CD8-positive, alpha-beta memory T cell (primary cell): Measurements from ENCODE around the gene USP9Y. TPM values are rescaled to one million over a fixed set of nuclear protein-coding genes. Genes with fewer than 3 reads are reported as not detected.

ENCODE experiments used
- CTCF ChIA-PET: fragments of 350-600 bp; sonication (Branson Sonifier 250); formaldehyde crosslinking; loops from one replicate; lab custom pipeline; 2021; ENCODE audit warnings: antibody characterized with exemption; lab: Charles Lee
- POLR2A ChIA-PET: fragments of 350-600 bp; sonication (Branson Sonifier 250); formaldehyde crosslinking; loops from one replicate; lab custom pipeline; 2021; ENCODE audit warnings: antibody characterized with exemption; lab: Charles Lee
- DNase-seq, 5 donors: peaks; one replicate each; pipeline versions ENCODE4 v3.0.0 to v3.0.0-alpha.2; 2020 to 2022; ENCODE audit warnings: mixed read lengths in 1 of 5
- H3K27ac ChIP-seq: one replicate; pipeline ENCODE4 v1.7.0; 2013; ENCODE audit warnings: low read depth, mild to moderate bottlenecking, low read length, moderate library complexity
- H3K27me3 ChIP-seq: 2 replicates; pipeline ENCODE4 v1.7.0; 2013; ENCODE audit warnings: low read length, mild to moderate bottlenecking; ENCODE audit not compliant: insufficient read depth, poor library complexity, severe bottlenecking
- H3K36me3 ChIP-seq: 2 replicates; pipeline ENCODE4 v1.7.0; 2013; ENCODE audit warnings: mild to moderate bottlenecking, low read length, moderate library complexity; ENCODE audit not compliant: insufficient read depth
- H3K4me1 ChIP-seq: 2 replicates; pipeline ENCODE4 v1.7.0; 2013; ENCODE audit warnings: mild to moderate bottlenecking, low read length, moderate library complexity; ENCODE audit not compliant: insufficient read depth
- H3K4me3 ChIP-seq: 2 replicates; pipeline ENCODE4 v1.7.0; 2013; ENCODE audit warnings: mild to moderate bottlenecking, low read length
- H3K9me3 ChIP-seq: 2 replicates; pipeline ENCODE4 v1.7.0; 2013; ENCODE audit warnings: mild to moderate bottlenecking, low read length
- H3K27ac Mint-ChIP-seq, 8 donors: one replicate each; pipeline ENCODE4 v1.8.0; 2020 to 2021; ENCODE audit warnings: mixed read lengths in 8 of 8, mild to moderate bottlenecking in 6 of 8, inconsistent platforms in 3 of 8, moderate library complexity in 3 of 8
- H3K27me3 Mint-ChIP-seq, 2 donors: one replicate each; pipeline ENCODE4 v1.8.0; 2020 to 2021; ENCODE audit warnings: mixed read lengths in 2 of 2, mild to moderate bottlenecking in 1 of 2, moderate library complexity in 1 of 2
- H3K36me3 Mint-ChIP-seq, 3 donors: one replicate each; pipeline ENCODE4 v1.8.0; 2020 to 2021; ENCODE audit warnings: mixed read lengths in 3 of 3, inconsistent platforms in 1 of 3, mild to moderate bottlenecking in 1 of 3
- H3K4me1 Mint-ChIP-seq, 3 donors: one replicate each; pipeline ENCODE4 v1.8.0; 2020 to 2021; ENCODE audit warnings: mixed read lengths in 3 of 3, inconsistent platforms in 1 of 3, mild to moderate bottlenecking in 1 of 3
- H3K4me3 Mint-ChIP-seq, 7 donors: one replicate each; pipeline ENCODE4 v1.8.0; 2020 to 2021; ENCODE audit warnings: mixed read lengths in 7 of 7, mild to moderate bottlenecking in 6 of 7, moderate library complexity in 4 of 7, inconsistent platforms in 2 of 7
- H3K9me3 Mint-ChIP-seq, 5 donors: one replicate each; pipeline ENCODE4 v1.8.0; 2020 to 2022; ENCODE audit warnings: mixed read lengths in 5 of 5, mild to moderate bottlenecking in 3 of 5, moderate library complexity in 2 of 5, inconsistent platforms in 1 of 5
- polyA plus RNA-seq: library from polyadenylated mRNA; unstranded; fragments of 300-500 nt; fragmentation: Illumina TruSeq; gene quantifications from one replicate; pipeline ENCODE4 v1.2.3, GENCODE V29; 2021
- total RNA-seq, 2 experiments: library from RNA; stranded (reverse); gene quantifications; one replicate each; pipeline ENCODE4 v1.2.3, GENCODE V29; 2021

USP9Y gene
- total and polyA plus RNA-seq, 3 experiments from 2014 or later: 13.0 to 15.0 TPM; not detected in 1

DNA sequence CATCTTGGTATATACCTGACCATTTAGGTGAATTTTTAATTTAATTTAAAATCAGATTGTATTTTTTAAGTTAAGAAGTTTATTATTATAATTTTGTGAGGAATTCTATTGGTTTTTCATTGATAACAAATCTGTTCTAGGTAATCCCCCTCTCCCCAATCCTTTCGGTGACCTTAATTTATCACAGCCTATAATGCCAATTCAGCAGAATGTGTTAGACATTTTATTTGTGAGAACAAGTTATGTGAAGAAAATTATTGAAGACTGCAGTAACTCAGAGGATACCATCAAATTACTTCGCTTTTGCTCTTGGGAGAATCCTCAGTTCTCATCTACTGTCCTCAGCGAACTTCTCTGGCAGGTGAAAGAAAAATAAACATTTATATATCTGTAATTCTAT, 145.8 kb downstream of the USP9Y start:
- Histone ChIP-seq H3K27me3 (no peaks in the 10 kb centered on the region), H3K36me3 (no peaks in the 10 kb centered on the region), H3K4me3 (no peak overlapping the region), H3K9me3 (no peaks in the 10 kb centered on the region), H3K27ac (no peak overlapping the region), H3K4me1 (no peaks in the 10 kb centered on the region)
- no peak for DNase-seq
- CTCF ChIA-PET: no interaction called here
- Mint-ChIP-seq H3K4me3 (no peak overlapping the region), H3K36me3 (peaks cover 0 to 53% (median 0%) of the 10 kb centered on the region in 3 donors), H3K27me3 (no peaks in the 10 kb centered on the region), H3K4me1 (peaks cover 0 to 5% (median 0%) of the 10 kb centered on the region in 3 donors), H3K9me3 (no peaks in the 10 kb centered on the region), H3K27ac (no peak overlapping the region)
- POLR2A ChIA-PET: no interaction called here

DNA sequence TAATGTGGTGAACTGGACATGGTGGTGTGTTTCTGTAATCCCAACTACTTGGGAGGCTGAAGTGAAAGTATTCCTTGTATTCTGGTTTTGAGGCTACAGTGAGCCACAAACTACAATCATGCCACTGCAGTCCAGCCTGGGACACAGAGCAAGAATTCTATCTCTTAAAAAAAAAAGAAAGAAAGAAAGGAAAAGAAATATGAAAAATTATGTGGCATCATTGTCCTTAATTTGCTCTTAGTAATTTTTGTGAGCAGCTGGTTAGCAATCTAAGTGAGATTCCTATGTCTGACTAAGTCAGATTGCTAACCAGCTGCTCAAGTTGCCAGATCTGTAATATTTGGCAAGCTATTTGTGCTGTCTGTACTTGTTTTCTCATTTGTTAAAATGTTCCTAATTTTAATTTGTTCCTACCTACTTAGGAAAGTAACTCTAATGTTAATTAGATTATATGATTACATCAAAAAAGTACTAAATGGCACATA, 154.8 kb downstream of the USP9Y start:
- ChIA-PET POLR2A (no interaction called here), CTCF (no interaction called here)
- Mint-ChIP-seq H3K27ac (no peak overlapping the region), H3K36me3 (peaks cover 0 to 71% (median 0%) of the 10 kb centered on the region in 3 donors), H3K9me3 (no peaks in the 10 kb centered on the region), H3K4me3 (no peak overlapping the region), H3K27me3 (no peaks in the 10 kb centered on the region), H3K4me1 (no peaks in the 10 kb centered on the region)
- no peak for DNase-seq
- no peak overlapping the region for H3K4me3 ChIP-seq
- no peaks in the 10 kb centered on the region for H3K4me1 ChIP-seq
- H3K27ac ChIP-seq: no peak overlapping the region
- H3K27me3 ChIP-seq: no peaks in the 10 kb centered on the region
- no peaks in the 10 kb centered on the region for H3K9me3 ChIP-seq
- H3K36me3 ChIP-seq: no peaks in the 10 kb centered on the region

DNA sequence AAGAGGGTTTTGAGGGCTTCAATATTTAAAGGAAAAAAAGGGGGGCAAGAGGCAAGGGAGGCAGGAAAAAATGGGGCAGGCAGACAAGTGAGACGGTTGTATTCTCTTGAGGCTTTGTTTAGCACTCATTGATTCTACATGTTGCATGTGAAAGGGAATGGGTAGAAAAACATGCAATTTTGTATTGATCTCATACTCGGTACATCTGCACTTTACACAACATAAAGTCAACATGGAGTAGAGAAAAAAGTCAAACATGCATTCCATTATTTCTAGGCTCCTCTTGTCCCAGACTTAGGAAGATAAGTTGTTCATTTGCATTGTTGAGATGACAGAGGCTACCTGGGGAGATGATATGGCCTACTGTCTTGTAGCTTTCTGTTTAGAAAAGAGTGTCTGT, 166.9 kb downstream of the USP9Y start:
- no peak overlapping the region for H3K27ac ChIP-seq
- Mint-ChIP-seq H3K9me3 (no peaks in the 10 kb centered on the region), H3K4me3 (no peak overlapping the region), H3K36me3 (no peaks in the 10 kb centered on the region), H3K27me3 (no peaks in the 10 kb centered on the region), H3K4me1 (no peaks in the 10 kb centered on the region), H3K27ac (no peak overlapping the region)
- H3K9me3 ChIP-seq: no peaks in the 10 kb centered on the region
- no peak for DNase-seq
- CTCF ChIA-PET: no interaction called here
- POLR2A ChIA-PET: no interaction called here
- no peak overlapping the region for H3K4me3 ChIP-seq
- no peaks in the 10 kb centered on the region for H3K4me1 ChIP-seq
- no peaks in the 10 kb centered on the region for H3K36me3 ChIP-seq
- H3K27me3 ChIP-seq: no peaks in the 10 kb centered on the region

DNA sequence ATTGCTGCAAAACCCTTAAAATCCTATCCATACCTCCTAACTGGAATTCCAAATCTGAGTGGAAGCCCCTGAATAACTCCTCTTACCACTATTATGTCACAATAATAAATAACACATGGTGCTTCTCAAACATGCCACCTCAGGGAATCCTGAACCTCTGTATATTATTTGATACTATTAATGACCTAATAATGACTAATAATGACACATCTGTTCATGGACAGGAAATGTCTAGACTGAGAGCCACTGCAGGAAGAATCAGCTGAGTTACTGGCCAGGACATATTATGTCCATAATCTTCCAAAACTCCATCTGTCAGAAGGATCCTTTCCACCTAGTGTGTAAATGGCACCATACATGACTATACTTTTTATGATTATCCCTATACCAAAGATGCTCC, 195.9 kb downstream of the USP9Y start:
- H3K36me3 Mint-ChIP-seq: no peaks in the 10 kb centered on the region
- POLR2A ChIA-PET: no interaction called here

DNA sequence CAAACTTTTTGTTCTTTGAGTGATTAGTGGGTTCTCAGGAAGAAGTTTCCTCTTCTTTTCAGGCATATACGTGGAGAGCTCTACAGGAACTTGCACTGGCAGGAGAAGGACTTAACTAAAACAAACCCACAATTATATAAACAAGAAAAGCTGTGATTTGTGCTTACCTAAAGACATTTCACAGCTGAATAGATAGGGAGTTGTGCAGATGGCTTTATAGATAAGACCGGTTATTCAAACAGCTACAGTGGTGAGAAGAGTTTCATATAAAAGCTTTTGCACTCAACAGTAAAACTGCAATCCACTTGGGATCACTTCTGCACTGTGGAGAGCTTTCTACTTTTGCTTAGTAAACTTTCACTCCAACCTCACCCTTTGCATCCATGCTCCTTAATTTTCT, 197.6 kb downstream of the USP9Y start:
- Mint-ChIP-seq H3K27me3 (peaks cover 0 to 10% of the 10 kb centered on the region in 2 donors), H3K36me3 (no peaks in the 10 kb centered on the region), H3K9me3 (no peaks in the 10 kb centered on the region), H3K4me1 (no peaks in the 10 kb centered on the region), H3K4me3 (no peak overlapping the region), H3K27ac (no peak overlapping the region)
- H3K36me3 ChIP-seq: no peaks in the 10 kb centered on the region
- H3K27me3 ChIP-seq: no peaks in the 10 kb centered on the region
- H3K9me3 ChIP-seq: no peaks in the 10 kb centered on the region
- H3K4me3 ChIP-seq: no peak overlapping the region
- DNase-seq: no peak
- CTCF ChIA-PET: no interaction called here
- H3K4me1 ChIP-seq: no peaks in the 10 kb centered on the region
- POLR2A ChIA-PET: no interaction called here
- H3K27ac ChIP-seq: no peak overlapping the region

More for the DNA sequence above, 195.9 kb downstream of the USP9Y start:
- Mint-ChIP-seq H3K4me3 (no peak overlapping the region), H3K27me3 (peaks cover 0 to 15% of the 10 kb centered on the region in 2 donors), H3K4me1 (no peaks in the 10 kb centered on the region), H3K9me3 (no peaks in the 10 kb centered on the region), H3K27ac (no peak overlapping the region)
- H3K36me3 ChIP-seq: no peaks in the 10 kb centered on the region
- H3K4me3 ChIP-seq: no peak overlapping the region
- no peak for DNase-seq
- no peaks in the 10 kb centered on the region for H3K27me3 ChIP-seq
- no peaks in the 10 kb centered on the region for H3K4me1 ChIP-seq
- H3K27ac ChIP-seq: no peak overlapping the region
- H3K9me3 ChIP-seq: no peaks in the 10 kb centered on the region
- CTCF ChIA-PET: no interaction called here

DNA sequence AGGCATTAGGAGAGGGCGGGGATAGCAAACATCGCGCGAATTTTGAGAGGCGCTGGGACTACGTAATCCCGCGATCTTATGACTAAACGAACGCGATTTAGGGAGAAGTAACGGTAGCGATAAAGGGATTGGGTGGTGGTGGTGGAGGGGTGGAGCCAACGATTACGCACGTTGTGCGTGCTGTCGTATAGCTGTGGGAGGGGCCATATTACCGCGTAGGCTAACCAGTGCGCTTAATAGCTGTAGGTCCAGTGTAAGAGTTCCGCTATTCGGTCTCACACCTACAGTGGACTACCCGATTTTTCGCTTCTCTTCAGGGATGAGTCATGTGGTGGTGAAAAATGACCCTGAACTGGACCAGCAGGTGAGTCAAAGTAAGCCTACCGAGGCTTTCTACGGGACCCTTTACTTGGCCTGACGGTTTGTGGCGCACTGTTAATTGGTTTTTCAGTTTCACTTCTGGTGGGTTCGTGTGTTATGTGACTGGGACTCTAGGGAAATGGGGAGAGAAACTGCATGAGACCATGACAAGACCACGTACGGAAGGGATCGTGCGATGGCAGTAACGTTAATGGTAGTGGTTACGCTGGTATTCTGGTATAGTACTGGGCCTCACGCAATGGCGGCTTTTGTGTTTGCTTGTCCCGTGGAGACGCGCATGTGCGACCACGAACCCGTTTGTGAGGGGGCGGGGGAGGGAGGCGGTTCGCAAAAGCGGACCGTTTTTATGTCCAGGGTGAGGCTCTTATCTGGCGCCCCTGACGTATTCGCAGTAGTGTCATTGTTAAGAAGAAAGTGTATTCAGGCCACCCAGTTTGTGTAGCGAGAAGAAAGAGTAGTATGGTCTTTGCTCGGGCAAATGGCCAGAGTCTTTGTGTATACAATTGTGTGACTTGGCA, 203.8 kb downstream of the USP9Y start, which contains the start of gene DDX3Y:
Gene DDX3Y, plus strand, starts transcription at position 251 of the 899 bp plus-strand sequence. Its CDS starts 69 bp downstream, at position 320.
- no peaks in the 10 kb centered on the region for H3K9me3 Mint-ChIP-seq
- H3K27ac Mint-ChIP-seq: peak within 1 kb of the TSS in 2 of 8 donors; percentile 99 to 100
- DNase-seq: peak in 3 of 5 donors; percentile 70 to 93 (median 83)
- H3K4me1 ChIP-seq: peaks cover 21% of the 10 kb centered on the region
- peak within 1 kb of the TSS; percentile 100 for H3K4me3 ChIP-seq
- H3K27me3 ChIP-seq: no peaks in the 10 kb centered on the region
- peak within 1 kb of the TSS in 2 of 7 donors; percentile 99 for H3K4me3 Mint-ChIP-seq
- H3K36me3 Mint-ChIP-seq: peaks cover 0 to 36% (median 0%) of the 10 kb centered on the region in 3 donors
- H3K9me3 ChIP-seq: no peaks in the 10 kb centered on the region
- POLR2A ChIA-PET: interaction anchor here (0.6 kb wide), 1 partner anchor 799 kb away, joined by 3 read pairs; the partner anchor contains the start of gene TMSB4Y
- H3K36me3 ChIP-seq: no peaks in the 10 kb centered on the region
- peaks cover 0 to 35% (median 0%) of the 10 kb centered on the region in 3 donors for H3K4me1 Mint-ChIP-seq
- CTCF ChIA-PET: no interaction called here
- H3K27me3 Mint-ChIP-seq: no peaks in the 10 kb centered on the region
- peak within 1 kb of the TSS; percentile 100 for H3K27ac ChIP-seq

DNA sequence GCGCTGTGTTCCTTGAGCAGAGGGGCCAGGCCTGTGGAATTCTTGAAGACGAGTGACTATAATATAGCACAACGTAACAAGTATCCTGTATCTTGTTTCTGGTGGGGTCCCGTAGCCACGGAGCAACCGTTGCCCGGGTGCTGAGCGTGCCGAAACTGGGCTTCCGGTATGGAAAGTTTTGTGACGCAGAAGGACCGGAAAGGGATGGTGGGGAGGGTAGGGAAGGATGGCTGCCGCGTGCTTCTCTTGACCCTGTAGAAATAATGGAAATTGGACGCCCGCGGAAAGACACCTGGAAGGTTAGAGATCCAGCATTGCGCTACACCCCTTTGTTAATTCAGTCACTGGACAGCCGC, 204.5 kb downstream of the USP9Y start:
- H3K4me3 ChIP-seq: peak overlapping the region; percentile 100
- peak in 3 of 5 donors; percentile 54 to 85 (median 68) for DNase-seq
- POLR2A ChIA-PET: interaction anchor here (0.9 kb wide), 1 partner anchor 244 kb away, joined by 6 read pairs; no protein-coding TSS in a partner anchor
- H3K27ac ChIP-seq: peak overlapping the region; percentile 100
- H3K27me3 ChIP-seq: no peaks in the 10 kb centered on the region
- Mint-ChIP-seq H3K27me3 (no peaks in the 10 kb centered on the region), H3K9me3 (no peaks in the 10 kb centered on the region), H3K36me3 (peaks cover 0 to 43% (median 0%) of the 10 kb centered on the region in 3 donors), H3K4me3 (peak overlapping the region in 2 of 7 donors; percentile 99), H3K27ac (peak overlapping the region in 2 of 8 donors; percentile 99 to 100), H3K4me1 (peaks cover 0 to 42% (median 0%) of the 10 kb centered on the region in 3 donors)
- no peaks in the 10 kb centered on the region for H3K36me3 ChIP-seq
- H3K9me3 ChIP-seq: no peaks in the 10 kb centered on the region
- H3K4me1 ChIP-seq: peaks cover 21% of the 10 kb centered on the region
- CTCF ChIA-PET: no interaction called here

DNA sequence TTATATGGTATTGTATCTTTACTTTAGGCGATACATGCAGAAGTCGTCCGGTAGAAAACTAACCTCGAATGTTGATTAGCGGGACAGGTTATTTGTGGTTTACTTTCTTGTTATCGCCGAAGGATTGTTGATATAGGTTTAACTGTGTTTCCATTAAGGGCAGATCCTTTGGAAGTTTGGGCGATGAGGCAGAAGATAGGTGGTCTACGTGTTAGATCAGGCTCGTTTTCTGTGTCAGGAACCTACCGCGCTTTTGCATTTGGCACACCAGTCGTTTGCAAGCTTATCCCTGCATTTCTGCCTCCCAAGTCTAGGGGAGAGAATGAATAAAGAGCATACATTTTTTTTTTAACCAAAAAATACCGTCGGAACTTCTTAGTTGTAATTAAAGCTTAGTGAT, 204.9 kb downstream of the USP9Y start:
- CTCF ChIA-PET: no interaction called here
- no peak for DNase-seq
- Histone ChIP-seq H3K4me1 (peaks cover 21% of the 10 kb centered on the region), H3K36me3 (no peaks in the 10 kb centered on the region), H3K9me3 (no peaks in the 10 kb centered on the region), H3K4me3 (peak overlapping the region; percentile 100), H3K27ac (peak overlapping the region; percentile 100), H3K27me3 (no peaks in the 10 kb centered on the region)
- no peaks in the 10 kb centered on the region for H3K27me3 Mint-ChIP-seq
- peak overlapping the region in 2 of 8 donors; percentile 99 to 100 for H3K27ac Mint-ChIP-seq
- H3K4me1 Mint-ChIP-seq: peaks cover 0 to 46% (median 0%) of the 10 kb centered on the region in 3 donors
- no peaks in the 10 kb centered on the region for H3K9me3 Mint-ChIP-seq
- peak overlapping the region in 2 of 7 donors; percentile 99 for H3K4me3 Mint-ChIP-seq
- H3K36me3 Mint-ChIP-seq: peaks cover 0 to 46% (median 0%) of the 10 kb centered on the region in 3 donors
- POLR2A ChIA-PET: interaction anchor here (0.9 kb wide), 1 partner anchor 244 kb away, joined by 6 read pairs; no protein-coding TSS in a partner anchor
